Measurements from ENCODE around the gene QRICH1.

Gene QRICH1

DNA sequence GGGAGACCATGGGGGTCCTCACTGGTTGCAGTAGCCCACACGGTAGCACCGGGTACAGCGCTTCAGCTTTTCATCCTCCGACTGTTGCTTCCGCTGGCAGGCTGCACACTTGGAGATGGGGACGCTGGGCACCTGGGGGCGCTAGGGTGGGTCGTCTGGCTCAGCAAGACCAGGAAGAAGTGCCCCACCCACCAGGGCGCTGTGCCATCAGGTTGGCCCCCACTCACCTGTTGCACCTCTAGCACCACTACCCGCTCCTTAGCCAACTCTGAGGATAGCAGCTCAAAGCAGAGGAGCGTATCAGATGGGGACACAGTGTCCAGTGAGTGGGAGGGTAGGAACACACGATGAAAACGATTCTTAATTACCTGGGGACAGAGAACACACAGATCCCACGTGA, 18.4 kb upstream of the QRICH1 start:
- no peak for DNase-seq

DNA sequence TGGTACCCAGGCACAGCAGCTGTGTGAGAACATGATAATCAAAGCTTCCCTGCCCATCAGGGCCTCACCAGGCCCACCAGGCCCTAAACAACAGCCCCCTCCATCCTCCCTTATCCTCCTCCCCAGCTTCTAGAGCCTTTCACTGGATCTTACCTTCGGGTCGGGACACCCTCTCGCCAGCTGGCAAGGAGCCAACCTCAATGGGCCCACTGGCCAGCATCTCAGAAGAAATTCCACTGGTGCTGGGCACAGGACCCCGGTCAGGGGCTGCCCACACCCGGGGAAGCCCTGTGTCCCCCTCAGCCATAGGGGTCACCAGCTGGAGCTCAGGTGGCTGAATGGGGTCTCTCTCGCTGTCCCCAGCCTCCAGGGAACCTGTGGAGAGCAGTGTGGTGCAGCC, 17.5 kb upstream of the QRICH1 start:
- DNase-seq: no peak

DNA sequence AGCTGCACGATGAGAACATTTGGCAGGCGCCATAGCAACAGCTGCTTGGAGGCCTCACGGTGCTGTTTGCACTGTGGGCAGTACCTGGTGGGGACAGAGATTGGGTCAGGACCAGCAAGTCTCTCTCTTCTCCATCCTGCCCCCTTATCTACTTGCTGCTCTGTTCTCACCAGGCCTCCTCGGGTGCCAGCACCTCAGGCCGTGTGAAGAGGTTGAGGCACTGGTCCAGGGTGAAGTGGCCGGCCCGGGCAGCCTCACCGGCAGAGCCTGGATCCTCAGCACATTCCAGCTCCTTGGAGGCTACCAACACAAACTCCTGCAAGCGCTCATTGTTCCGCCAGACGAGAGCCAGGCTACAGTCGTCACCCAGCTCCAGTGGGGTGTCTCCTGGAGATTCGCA, 16.9 kb upstream of the QRICH1 start:
- DNase-seq: no peak

DNA sequence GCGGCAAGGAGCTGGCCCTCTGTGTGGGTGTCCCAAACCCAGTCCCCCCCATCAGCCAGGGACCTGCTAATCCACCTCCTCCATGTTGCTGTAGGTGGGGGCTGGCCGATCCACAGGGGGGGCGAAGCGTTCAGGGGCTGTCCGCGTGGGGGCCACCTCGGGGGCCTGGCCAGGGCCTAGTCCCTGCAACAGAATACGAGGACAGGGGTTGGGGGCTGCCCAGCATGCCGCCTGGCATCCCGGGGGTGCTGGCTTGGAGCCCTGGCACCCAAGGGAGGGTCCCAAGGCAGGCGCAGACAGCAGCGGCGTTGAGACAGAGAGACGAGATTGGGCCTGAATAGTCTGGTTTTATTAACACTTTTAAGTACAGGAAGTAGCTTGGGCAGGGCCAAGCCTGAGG, 14.5 kb upstream of the QRICH1 start:
- no peak for DNase-seq

DNA sequence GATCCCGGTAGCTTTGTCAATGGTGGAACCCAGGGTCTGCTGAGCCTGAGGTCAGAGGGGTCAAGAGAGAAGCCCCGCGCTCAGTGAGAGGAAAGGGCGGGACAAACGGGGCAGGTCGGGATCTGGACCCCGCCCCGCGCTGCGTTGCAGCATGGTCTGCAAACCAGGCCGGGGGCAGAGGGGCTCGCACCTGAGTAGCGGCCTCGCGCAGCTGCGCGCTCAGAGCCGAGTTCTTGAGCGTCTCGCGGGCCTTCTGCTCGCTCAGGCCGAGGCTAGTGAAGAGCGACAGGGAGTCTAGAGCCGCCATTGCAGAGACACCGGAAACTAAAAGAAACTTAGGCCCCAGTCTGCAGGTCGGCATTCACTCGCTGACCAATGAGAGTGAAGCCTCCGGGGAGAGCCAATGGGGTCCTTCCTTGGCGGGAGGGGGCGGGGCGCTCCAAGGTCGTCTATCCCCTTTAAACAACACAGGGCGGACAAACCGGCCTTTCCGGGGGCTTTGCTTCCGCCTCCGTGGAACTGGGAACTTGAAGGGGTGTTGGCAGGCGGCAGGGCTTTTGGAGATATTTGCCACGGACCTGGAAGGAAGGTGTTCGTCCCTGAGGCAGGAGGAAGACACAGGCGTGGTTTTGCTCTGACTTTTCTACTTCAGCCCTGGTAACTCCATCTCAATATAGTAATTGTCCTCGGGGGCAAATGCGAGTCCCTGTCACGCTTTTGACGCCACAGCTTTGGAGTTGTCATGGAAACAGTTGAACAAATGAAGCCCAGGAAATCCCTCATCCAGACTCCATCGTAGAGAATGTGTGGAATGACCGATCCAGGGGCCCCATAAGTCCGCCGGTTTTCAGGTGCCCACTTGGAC, 10.8 kb upstream of the QRICH1 start, which contains the start of gene QARS1:
TSS of gene QARS1 (minus strand) at position 331 of the 865 bp plus-strand sequence. CDS start at position 307, 24 bp downstream.
- DNase-seq: peak; percentile 90

DNA sequence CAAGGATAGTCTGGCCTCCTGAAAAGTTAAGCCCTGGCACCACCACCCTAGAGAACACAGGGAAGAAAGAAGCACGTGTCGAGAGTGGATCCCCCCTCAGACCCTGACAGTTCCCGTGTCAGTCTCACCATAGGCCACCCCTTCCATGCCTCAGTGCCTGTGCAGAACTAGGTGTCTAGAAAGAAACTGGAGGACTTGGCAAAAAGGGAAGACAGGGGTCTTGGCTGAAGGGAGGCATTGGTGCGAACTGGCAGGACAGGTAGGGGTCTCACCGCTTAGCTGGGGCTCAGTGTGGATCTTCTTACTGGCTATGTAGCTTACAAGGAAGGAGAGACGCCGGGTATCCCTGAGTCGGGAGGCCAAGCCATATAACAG, 10.2 kb upstream of the QRICH1 start:
- DNase-seq: no peak

- DNase-seq: no peak
These were observed 6.3 kb upstream of the QRICH1 start for GRCh38 chr3:49100046-49100615.

GRCh38 chr3:49098910-49099630, 5.2 kb upstream of the QRICH1 start:
- DNase-seq: no peak

DNA sequence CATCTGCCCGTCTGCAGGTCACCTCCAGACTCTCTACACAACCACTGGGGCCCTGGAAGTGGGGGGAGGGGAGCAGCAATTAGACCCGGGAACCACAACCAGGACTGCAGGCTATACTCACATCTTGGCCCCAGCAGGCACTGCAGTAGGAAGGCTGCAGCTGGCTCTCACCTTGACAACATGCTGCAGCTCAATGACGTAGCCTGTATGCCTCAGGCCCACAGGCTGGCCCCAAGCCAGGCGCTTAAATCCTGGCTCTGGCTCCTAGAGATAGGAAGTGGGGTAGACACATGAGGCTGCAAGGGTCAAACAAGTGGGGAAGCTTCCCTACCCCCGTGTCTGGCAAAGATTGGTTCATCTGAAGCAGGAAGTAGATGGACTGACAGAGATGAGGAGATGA, 4.6 kb upstream of the QRICH1 start:
- peak; percentile 21 for DNase-seq

DNA sequence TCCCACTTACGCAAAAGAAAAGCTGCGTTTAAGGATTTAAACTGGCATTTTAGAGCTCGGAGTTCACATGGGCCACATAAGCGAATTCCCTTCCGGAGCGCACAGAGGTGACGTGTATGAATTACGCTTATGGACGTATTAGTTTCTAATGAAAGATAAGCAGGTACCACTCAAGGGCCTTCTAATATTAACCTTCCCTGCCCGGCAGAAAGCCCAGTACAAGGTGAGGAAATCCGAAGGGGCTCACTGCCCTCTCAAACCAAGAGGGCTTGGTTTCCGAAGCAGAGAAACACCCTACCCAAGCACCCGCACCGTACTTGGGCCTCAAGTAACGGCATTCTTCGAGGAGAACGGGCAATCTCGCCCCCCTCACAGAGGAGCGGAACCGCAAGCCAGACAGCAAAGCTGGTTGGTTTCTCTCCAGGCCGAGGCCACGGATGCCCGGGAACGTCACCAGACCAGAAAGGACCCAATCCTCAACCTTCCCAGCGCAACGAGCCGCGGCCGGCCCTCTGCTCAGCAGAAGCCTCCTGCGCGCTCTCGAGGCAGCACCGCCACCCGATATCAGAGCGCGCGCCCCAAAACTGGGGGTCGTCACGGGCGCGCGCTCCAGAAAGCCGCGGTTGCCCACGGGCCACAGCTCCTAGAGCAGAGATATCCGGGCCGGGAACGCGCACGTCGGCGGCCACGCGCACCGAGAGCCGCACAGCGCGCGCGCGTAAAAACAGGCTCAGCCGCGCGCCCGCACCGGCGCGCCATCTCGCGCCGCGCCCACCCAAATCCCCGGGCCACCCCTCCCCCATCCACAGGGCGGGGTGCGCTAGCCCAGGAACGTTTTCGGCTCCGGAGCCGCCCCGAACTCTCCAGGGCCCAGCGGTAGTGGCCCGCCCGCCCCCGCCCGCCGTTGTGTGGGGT, 676 bp downstream of the QRICH1 start:
- DNase-seq: peak; percentile 76

GRCh38 chr3:49081429-49081828, 12.4 kb downstream of the QRICH1 start:
- DNase-seq: no peak

DNA sequence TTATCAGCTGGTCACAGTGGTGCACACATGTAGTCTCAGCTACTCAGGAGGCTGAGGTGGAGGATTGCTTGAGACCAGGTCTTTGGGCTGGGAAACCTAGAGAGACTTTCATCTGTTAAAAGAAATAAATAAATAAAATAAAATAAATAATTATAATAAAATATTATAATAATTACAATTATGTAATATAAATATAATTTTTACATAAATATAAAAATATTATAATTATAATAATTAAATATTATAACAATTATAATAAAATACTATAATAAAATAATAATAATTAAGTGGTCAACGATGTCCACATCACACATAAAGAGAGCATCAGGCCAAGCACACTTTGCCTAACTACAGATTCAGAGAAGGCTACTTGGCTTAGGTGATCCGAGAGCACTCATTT, 14.6 kb downstream of the QRICH1 start:
- DNase-seq: no peak

GRCh38 chr3:49076646-49077045, 17.2 kb downstream of the QRICH1 start:
- DNase-seq: no peak

DNA sequence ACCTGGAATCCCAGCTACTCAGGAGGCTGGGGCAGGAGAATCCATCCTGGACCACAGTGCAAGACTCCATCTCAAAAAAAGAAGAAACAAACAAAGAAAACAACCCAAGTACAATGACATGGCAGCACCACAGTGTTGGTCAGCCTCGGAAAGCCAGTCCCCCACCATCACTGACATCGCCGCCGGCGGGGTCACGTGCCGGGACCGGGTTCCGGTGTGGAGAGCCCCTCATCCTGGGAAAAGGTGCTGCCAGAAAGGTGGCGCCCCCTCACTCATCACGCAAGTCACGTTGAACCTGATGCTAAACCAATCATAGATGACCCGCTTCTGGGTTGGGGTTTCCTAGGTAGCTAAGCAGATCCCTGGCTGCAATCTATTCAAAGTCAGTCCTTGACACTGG, 17.8 kb downstream of the QRICH1 start:
- no peak for DNase-seq

DNA sequence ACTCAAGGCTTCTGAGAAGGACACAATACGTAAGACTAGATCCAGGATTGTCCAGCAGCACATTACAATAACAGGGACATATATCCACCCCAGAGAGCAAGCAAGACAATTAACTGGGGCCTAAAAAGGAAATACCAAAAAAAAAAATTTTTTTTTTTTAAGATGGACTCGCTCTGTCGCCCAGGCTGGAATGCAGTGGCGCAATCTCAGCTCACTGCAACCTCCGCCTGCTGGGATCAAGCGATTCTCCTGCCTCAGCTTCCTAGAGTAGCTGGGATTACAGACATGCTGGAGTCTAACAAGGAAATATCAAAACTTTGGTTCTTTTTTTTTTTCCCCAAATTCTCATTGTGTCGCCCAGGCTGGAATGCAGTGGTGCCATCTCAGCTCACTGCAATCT, 35.9 kb downstream of the QRICH1 start:
- DNase-seq: no peak

DNA sequence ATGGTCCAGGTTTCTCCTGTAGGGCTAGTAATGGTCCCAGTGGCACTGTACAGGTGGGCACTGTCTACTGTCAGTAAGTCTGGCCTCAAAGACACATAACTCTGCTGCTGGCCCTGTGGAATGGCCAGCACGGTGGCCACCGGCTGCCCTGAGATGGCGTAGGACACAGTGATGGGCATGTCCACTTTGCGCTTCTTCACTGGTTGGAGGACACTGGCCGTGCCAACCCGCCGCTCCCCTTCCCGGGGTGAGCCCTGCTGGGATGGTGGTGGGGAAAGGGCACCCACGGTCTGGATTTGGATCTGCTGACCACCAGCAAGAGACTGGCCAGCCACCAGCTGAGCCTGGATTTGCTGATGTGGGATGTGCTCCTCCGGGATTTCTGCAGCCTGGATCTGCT, 36.6 kb downstream of the QRICH1 start:
- no peak for DNase-seq

DNA sequence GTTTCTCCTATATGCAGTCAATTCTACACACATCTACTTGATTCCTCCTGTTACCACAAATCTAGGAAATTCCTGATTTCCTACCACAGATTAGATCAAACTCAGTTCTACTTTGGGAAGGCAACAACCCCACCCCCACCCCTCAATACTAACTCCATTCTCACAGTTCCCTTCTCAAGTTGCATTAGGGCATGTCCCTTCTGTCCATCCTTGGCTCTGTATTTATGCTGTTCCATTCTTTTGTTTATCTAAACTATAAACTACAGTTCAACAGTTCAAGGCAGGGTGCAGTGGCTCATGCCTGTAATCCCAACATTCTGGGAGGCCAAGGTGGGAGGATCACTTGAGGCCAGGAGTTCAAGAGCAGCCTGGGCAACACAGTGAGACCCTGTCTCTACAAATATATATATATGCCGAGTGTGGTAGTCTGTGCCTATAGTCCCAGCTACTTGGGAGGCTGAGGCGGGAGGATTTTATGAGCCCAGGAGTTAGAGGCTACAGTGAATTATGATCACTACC, 39.5 kb downstream of the QRICH1 start:
- DNase-seq: no peak

GRCh38 chr3:49053543-49053942, 40.3 kb downstream of the QRICH1 start:
- DNase-seq: no peak

DNA sequence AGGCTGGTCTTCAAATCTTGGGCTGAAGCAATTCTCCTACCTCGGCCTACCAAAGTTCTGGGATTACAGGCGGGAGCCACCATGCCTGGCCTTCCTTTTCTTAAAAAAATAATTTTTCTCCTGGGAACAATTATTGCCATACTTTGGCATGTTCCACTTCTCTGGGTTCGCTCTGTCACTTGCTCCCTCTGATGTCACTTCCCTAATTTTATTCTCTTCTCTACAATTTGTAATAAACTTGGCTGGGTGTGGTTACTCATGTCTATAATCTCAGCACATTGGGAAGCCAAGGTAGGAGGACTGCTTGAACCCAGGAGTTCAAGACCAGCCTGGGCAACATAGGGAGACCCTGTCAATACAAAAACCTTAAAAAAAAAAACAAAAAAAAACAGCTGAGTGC, 58.6 kb downstream of the QRICH1 start:
- DNase-seq: no peak

DNA sequence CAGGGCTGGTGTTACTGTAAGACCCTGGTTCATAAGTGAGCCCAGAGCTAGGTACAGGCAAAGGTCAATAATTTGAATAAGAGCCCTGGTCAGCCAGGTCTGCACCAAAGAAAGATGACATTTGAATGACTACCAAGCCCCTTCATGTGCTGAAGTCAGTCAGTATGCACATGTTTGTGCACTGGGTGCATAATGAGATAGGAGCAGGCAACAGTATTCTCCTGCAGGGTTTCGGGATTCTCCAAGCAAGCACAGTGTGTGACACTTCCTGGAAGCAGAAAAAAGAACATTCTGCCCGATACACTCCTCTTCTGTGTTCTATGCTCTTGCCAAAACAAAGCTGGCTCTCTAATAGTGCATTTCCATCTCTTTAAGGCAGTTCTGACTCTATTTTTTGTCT, 59.2 kb downstream of the QRICH1 start:
- no peak for DNase-seq

DNA sequence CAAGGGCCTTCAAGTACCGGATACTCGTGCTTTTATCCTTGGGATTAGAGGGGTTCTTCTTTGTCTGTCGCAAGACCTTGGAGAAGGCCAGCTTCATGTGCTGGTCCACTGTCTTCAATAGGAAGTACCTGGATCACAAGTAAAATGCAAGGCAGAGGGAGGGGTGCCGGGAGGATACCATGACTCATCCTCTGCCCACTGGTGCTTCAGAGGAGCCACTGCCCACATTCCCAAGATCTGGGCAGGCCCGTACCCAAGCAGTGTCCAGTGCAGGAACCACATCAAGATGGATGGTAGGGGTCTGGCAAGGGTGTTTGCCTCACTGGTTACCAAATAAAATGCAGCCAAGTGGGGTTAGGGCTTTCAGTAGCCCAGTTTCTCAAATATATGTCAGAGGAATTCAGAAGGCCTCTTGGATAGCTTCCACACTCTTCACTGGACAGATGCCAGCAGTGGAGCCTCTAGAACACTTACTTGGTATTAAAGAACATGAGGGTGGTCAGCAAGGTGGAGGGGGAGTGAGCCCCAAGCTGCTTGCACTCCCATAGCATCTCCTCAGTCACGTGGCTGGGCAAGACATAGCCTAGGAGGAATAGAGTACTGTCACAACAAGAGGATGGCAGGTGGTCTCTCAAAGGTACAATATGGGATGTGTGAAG, 61.1 kb downstream of the QRICH1 start:
- no peak for DNase-seq

GRCh38 chr3:49030321-49030720, 63.5 kb downstream of the QRICH1 start:
- DNase-seq: no peak

All from OCI-M1 (cell line).